Activated B cell treated with CpG ODN at 0.5 μM for 24 hours (primary cell): ENCODE results near the gene EXOC1. TPM values are rescaled to one million over a fixed set of nuclear protein-coding genes. Genes with fewer than 3 reads are reported as not detected.

Experiments
- ATAC-seq: fragments of 200-7000 bp; cut with Tn5 transposase; one replicate; pipeline ENCODE4 v1.10.0; 2021; ENCODE audit warnings: low read depth, mild to moderate bottlenecking, moderate library complexity
- CTCF ChIA-PET: fragments of 350-600 bp; sonication (Branson Sonifier 250); formaldehyde crosslinking; loops from one replicate; lab custom pipeline; 2021; ENCODE audit warnings: antibody characterized with exemption; lab: Charles Lee
- POLR2A ChIA-PET: fragments of 350-600 bp; sonication (Branson Sonifier 250); formaldehyde crosslinking; loops from one replicate; lab custom pipeline; 2021; ENCODE audit warnings: antibody characterized with exemption; lab: Charles Lee
- DNase-seq: peaks from one replicate; pipeline ENCODE4 v3.0.0; 2022
- H3K27ac Mint-ChIP-seq: one replicate; pipeline ENCODE4 v1.8.0; 2020; ENCODE audit warnings: mixed read lengths
- H3K27me3 Mint-ChIP-seq: one replicate; pipeline ENCODE4 v1.8.0; 2021; ENCODE audit warnings: mixed read lengths
- H3K36me3 Mint-ChIP-seq: one replicate; pipeline ENCODE4 v1.8.0; 2021; ENCODE audit warnings: low read depth, mixed read lengths
- H3K4me1 Mint-ChIP-seq: one replicate; pipeline ENCODE4 v1.8.0; 2021; ENCODE audit warnings: mixed read lengths
- H3K4me3 Mint-ChIP-seq: one replicate; pipeline ENCODE4 v1.8.0; 2020; ENCODE audit warnings: mild to moderate bottlenecking, mixed read lengths
- H3K9me3 Mint-ChIP-seq: one replicate; pipeline ENCODE4 v1.8.0; 2020; ENCODE audit warnings: mixed read lengths
- CTCF ChIP-seq: fragments of 200-600 bp; IDR thresholded peaks from one replicate; pipeline ENCODE4 v1.8.0; 2022; ENCODE audit warnings: antibody characterized with exemption, mild to moderate bottlenecking
- intact Hi-C: fragments of 100-400 bp; cut with micrococcal nuclease; formaldehyde crosslinking; loops from one replicate; pipeline ENCODE4 v1.15.1; 2024
- total RNA-seq: library from RNA; stranded (reverse); gene quantifications from 2 replicates; pipeline ENCODE4 v1.2.3, GENCODE V29; 2022

The EXOC1 gene
- total RNA-seq, 1 donor from 2014 or later, result 34.8 TPM

GRCh38 chr4:55827582-55827981 is 25.9 kb upstream of the EXOC1 start:
- ChIA-PET POLR2A (no interaction called here), CTCF (interaction anchor here (0.7 kb wide), 1 partner anchor 418 kb away, joined by 3 read pairs; no protein-coding TSS in a partner anchor)
- TF ChIP-seq CTCF, result no peak
- H3K27ac Mint-ChIP-seq, result no peak overlapping the region
- H3K4me3 Mint-ChIP-seq, result no peak overlapping the region
- H3K36me3 Mint-ChIP-seq, result no peaks in the 10 kb centered on the region
- ATAC-seq, result no peak
- no peak for DNase-seq
- no peaks in the 10 kb centered on the region for H3K9me3 Mint-ChIP-seq
- intact Hi-C loops, result no loop called here
- no peaks in the 10 kb centered on the region for H3K4me1 Mint-ChIP-seq
- H3K27me3 Mint-ChIP-seq, result peaks cover 14% of the 10 kb centered on the region

- no peak for TF ChIP-seq CTCF
- peaks cover 15% of the 10 kb centered on the region for H3K27me3 Mint-ChIP-seq
- no peak overlapping the region for H3K4me3 Mint-ChIP-seq
- H3K4me1 Mint-ChIP-seq, result no peaks in the 10 kb centered on the region
- no peak for ATAC-seq
- POLR2A ChIA-PET, result no interaction called here
- CTCF ChIA-PET, result no interaction called here
- no peaks in the 10 kb centered on the region for H3K9me3 Mint-ChIP-seq
- no peaks in the 10 kb centered on the region for H3K36me3 Mint-ChIP-seq
- H3K27ac Mint-ChIP-seq, result no peak overlapping the region
- intact Hi-C loops, result no loop called here
- DNase-seq, result no peak
Measured at GRCh38 chr4:55830048-55830447, 23.4 kb upstream of the EXOC1 start.

- no peak overlapping the region for H3K4me3 Mint-ChIP-seq
- ATAC-seq (no peak), DNase-seq (no peak)
- no peak overlapping the region for H3K27ac Mint-ChIP-seq
- CTCF ChIA-PET, result no interaction called here
- intact Hi-C loops, result no loop called here
- peaks cover 20% of the 10 kb centered on the region for H3K27me3 Mint-ChIP-seq
- no peak for TF ChIP-seq CTCF
- no peaks in the 10 kb centered on the region for H3K9me3 Mint-ChIP-seq
- POLR2A ChIA-PET, result no interaction called here
- H3K4me1 Mint-ChIP-seq, result no peaks in the 10 kb centered on the region
- H3K36me3 Mint-ChIP-seq, result no peaks in the 10 kb centered on the region
Measured at GRCh38 chr4:55830716-55831115, 22.7 kb upstream of the EXOC1 start.

GRCh38 chr4:55834086-55834795 is 19.2 kb upstream of the EXOC1 start:
- Mint-ChIP-seq H3K4me3 (no peak overlapping the region), H3K36me3 (no peaks in the 10 kb centered on the region), H3K27me3 (peaks cover 42% of the 10 kb centered on the region), H3K9me3 (peaks cover 4% of the 10 kb centered on the region), H3K27ac (no peak overlapping the region), H3K4me1 (no peaks in the 10 kb centered on the region)
- TF ChIP-seq CTCF, result no peak
- intact Hi-C loops, result no loop called here
- DNase-seq (no peak), ATAC-seq (no peak)
- ChIA-PET CTCF (no interaction called here), POLR2A (no interaction called here)

GRCh38 chr4:55837903-55838302 is 15.5 kb upstream of the EXOC1 start:
- POLR2A ChIA-PET, result no interaction called here
- peaks cover 52% of the 10 kb centered on the region for H3K27me3 Mint-ChIP-seq
- no peaks in the 10 kb centered on the region for H3K4me1 Mint-ChIP-seq
- H3K4me3 Mint-ChIP-seq, result no peak overlapping the region
- H3K36me3 Mint-ChIP-seq, result no peaks in the 10 kb centered on the region
- H3K9me3 Mint-ChIP-seq, result peaks cover 4% of the 10 kb centered on the region
- ATAC-seq, result no peak
- CTCF ChIA-PET, result no interaction called here
- no peak for TF ChIP-seq CTCF
- intact Hi-C loops, result no loop called here
- DNase-seq, result no peak
- no peak overlapping the region for H3K27ac Mint-ChIP-seq
